Small intestine (tissue), 7 donors: Measurements from ENCODE around the gene ANKRD55. TPM values are rescaled to one million over a fixed set of nuclear protein-coding genes. Genes with fewer than 3 reads are reported as not detected.

Experiments
- DNase-seq, 2 donors: peaks; one replicate each; pipeline versions ENCODE4 v3.0.0 to v3.0.0-alpha.2; 2013
- FAIRE-seq: peaks from 2 replicates; lab custom pipeline; 2012; peaks lifted over from hg19 to GRCh38; lab: Jason Lieb, UNC
- H3K27ac ChIP-seq, 3 donors: one replicate each; pipeline ENCODE4 v1.5.1; 2013; ENCODE audit warnings: low read length in 2 of 3, mild to moderate bottlenecking in 2 of 3, control low read depth in 1 of 3, inconsistent platforms in 1 of 3, low read depth in 1 of 3, moderate library complexity in 1 of 3
- H3K27me3 ChIP-seq, 3 donors: one replicate each; pipeline ENCODE4 v1.6.1; 2013; ENCODE audit warnings: low read length in 3 of 3, inconsistent platforms in 1 of 3; ENCODE audit not compliant: control insufficient read depth in 3 of 3, insufficient read depth in 3 of 3
- H3K36me3 ChIP-seq, 3 donors: one replicate each; pipeline ENCODE4 v1.6.1; 2013; ENCODE audit warnings: low read length in 3 of 3, inconsistent platforms in 1 of 3, low read depth in 1 of 3, mild to moderate bottlenecking in 1 of 3, moderate library complexity in 1 of 3; ENCODE audit not compliant: control insufficient read depth in 3 of 3, insufficient read depth in 2 of 3
- H3K4me1 ChIP-seq, 3 donors: one replicate each; pipeline ENCODE4 v1.6.1; 2013; ENCODE audit warnings: low read length in 2 of 3, inconsistent platforms in 1 of 3, low read depth in 1 of 3, mild to moderate bottlenecking in 1 of 3, moderate library complexity in 1 of 3; ENCODE audit not compliant: control insufficient read depth in 3 of 3, insufficient read depth in 2 of 3
- H3K4me3 ChIP-seq, 3 donors: one replicate each; pipeline ENCODE4 v1.5.1; 2013; ENCODE audit warnings: low read length in 3 of 3, control low read depth in 1 of 3, inconsistent platforms in 1 of 3, low read depth in 1 of 3, mild to moderate bottlenecking in 1 of 3, moderate library complexity in 1 of 3
- H3K9me3 ChIP-seq, 2 donors: one replicate each; pipeline ENCODE4 v1.6.1; 2013; ENCODE audit warnings: low read depth in 1 of 2, low read length in 1 of 2; ENCODE audit not compliant: control insufficient read depth in 2 of 2, insufficient read depth in 1 of 2
- WGBS, 3 donors: extraction: QIAGEN DNeasy Blood & Tissue Kit; methylation state at CpG; one replicate each; pipeline ENCODE4 v1.1.7; 2013; 5-methylcytosine and 5-hydroxymethylcytosine counted together
- polyA plus RNA-seq, 4 donors: library from polyadenylated mRNA; stranded (reverse) in 3 of 4; unstranded in 1 of 4; fragments of 200-250 nt in 3 of 4; fragments of 120-200 nt in 1 of 4; gene quantifications; one replicate each; pipeline versions ENCODE4 v1.2.1 to v1.2.3, GENCODE V29; 2013
- donor health status: healthy with polysubstance abuse.
- donor health status: control.
- donor health status: control.
- donor health status: Bipolar disorder and iron deficiency.
- donor health status: healthy.

ANKRD55 gene
- polyA plus RNA-seq, 4 donors: 0.10 to 0.13 TPM; not detected in 2

DNA sequence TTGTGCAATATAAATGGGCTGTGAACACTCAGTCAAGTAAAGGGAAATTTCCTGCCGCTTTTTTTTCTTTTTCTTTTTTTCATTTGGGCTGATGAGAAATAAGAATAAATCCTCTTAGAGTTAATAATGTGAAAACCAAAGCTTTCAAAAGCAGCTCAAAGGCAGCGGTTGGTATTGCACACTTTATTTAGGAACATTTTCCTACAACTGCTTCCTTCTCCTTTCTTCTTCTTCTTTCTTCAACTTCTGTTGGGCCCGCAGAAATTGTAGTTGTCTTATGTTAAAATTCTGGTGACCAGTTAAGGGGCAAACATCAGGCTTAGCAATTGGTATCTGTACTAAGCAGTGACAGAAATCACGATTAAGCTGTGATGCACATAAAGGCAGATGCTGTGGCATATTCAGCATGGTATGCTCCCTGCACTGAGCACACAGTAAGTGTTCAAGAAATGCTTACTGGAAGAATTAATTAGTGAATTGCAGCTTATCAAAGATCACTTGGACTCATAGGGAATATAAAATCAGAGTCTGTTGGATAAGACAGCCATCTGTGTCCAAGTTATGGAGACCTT, 85.4 kb downstream of the ANKRD55 start:
- no peak for DNase-seq
- Histone ChIP-seq H3K4me1 (peaks cover 0 to 7% (median 0%) of the 10 kb centered on the region in 3 donors), H3K27ac (peak overlapping the region in 1 of 3 donors; percentile 75), H3K9me3 (no peaks in the 10 kb centered on the region), H3K27me3 (no peaks in the 10 kb centered on the region), H3K36me3 (no peaks in the 10 kb centered on the region), H3K4me3 (no peak overlapping the region)
- no peak for FAIRE-seq
- 78 to 88% (median 86%) methylated on average over 4 of the region's 4 CpGs for WGBS, 3 donors

GRCh38 chr5:56147106-56147505, 86.0 kb downstream of the ANKRD55 start:
- FAIRE-seq: no peak
- no peak overlapping the region for H3K27ac ChIP-seq
- H3K27me3 ChIP-seq: no peaks in the 10 kb centered on the region

GRCh38 chr5:56146674-56147073, 86.5 kb downstream of the ANKRD55 start:
- Histone ChIP-seq H3K4me1 (peaks cover 0 to 7% (median 0%) of the 10 kb centered on the region in 3 donors), H3K36me3 (no peaks in the 10 kb centered on the region), H3K27me3 (no peaks in the 10 kb centered on the region), H3K27ac (no peak overlapping the region), H3K9me3 (no peaks in the 10 kb centered on the region), H3K4me3 (no peak overlapping the region)
- no peak for DNase-seq
- 85 to 94% (median 85%) methylated on average over 4 of the region's 4 CpGs for WGBS, 3 donors
- no peak for FAIRE-seq

More at GRCh38 chr5:56147106-56147505, 86.0 kb downstream of the ANKRD55 start:
- no peak overlapping the region for H3K4me3 ChIP-seq
- no peak for DNase-seq
- H3K4me1 ChIP-seq: peaks cover 0 to 7% (median 0%) of the 10 kb centered on the region in 3 donors
- no peaks in the 10 kb centered on the region for H3K9me3 ChIP-seq
- H3K36me3 ChIP-seq: no peaks in the 10 kb centered on the region

DNA sequence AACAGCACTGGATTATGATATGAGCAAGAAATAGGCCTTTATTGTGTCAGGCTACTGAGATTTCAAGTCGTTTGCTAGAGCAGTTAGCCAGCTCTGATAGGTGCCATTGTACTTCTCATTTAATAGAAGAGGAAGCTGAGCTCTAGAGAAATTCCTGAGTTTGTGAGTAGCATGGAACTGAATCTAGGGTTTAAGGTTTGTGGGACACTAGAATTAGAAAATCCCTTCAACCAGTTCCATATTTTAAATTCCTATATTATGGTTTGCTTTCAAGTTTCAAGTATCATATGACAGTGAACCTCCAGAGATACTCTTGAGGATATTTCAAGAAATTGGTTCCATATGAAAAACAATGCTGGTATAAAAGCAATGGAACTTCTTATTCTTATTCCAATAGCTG, 87.6 kb downstream of the ANKRD55 start:
- WGBS, 3 donors: 41 to 63% (median 45%) methylated on average over 1 of the region's 1 CpG
- Histone ChIP-seq H3K4me1 (peaks cover 0 to 7% (median 0%) of the 10 kb centered on the region in 3 donors), H3K4me3 (no peak overlapping the region), H3K36me3 (no peaks in the 10 kb centered on the region), H3K9me3 (no peaks in the 10 kb centered on the region), H3K27ac (no peak overlapping the region), H3K27me3 (no peaks in the 10 kb centered on the region)
- no peak for FAIRE-seq
- no peak for DNase-seq

DNA sequence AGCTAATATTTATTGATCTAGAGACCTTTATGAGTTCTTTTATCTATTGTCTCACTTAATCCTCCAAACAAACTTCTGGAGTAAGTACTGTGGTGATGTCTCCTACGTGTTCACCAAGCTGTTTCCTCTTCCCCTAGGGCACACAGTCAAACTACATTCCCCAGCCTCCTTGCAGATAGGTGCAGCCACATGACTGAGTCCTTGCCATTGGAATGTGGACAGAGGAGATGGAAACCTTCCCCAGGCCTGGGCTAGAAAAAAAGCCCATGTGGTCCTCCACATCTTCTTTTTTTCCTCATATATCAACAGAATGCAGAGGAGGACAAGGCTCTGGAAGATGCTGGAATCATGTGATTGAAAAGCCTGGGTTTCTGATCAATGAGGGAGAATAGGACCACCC, 88.0 kb downstream of the ANKRD55 start:
- no peaks in the 10 kb centered on the region for H3K27me3 ChIP-seq
- FAIRE-seq: no peak
- no peaks in the 10 kb centered on the region for H3K9me3 ChIP-seq
- no peak overlapping the region for H3K27ac ChIP-seq
- 60 to 72% (median 62%) methylated on average over 1 of the region's 1 CpG for WGBS, 3 donors
- no peaks in the 10 kb centered on the region for H3K36me3 ChIP-seq
- DNase-seq: no peak
- H3K4me1 ChIP-seq: peaks cover 0 to 7% (median 0%) of the 10 kb centered on the region in 3 donors
- H3K4me3 ChIP-seq: no peak overlapping the region

- Histone ChIP-seq H3K36me3 (no peaks in the 10 kb centered on the region), H3K27ac (no peak overlapping the region), H3K4me1 (peaks cover 0 to 7% (median 0%) of the 10 kb centered on the region in 3 donors), H3K9me3 (no peaks in the 10 kb centered on the region), H3K27me3 (no peaks in the 10 kb centered on the region), H3K4me3 (no peak overlapping the region)
- WGBS, 3 donors: 84 to 96% (median 89%) methylated on average over 1 of the region's 1 CpG
- FAIRE-seq (no peak), DNase-seq (no peak)
Measured at GRCh38 chr5:56144211-56144610, 88.9 kb downstream of the ANKRD55 start.

- H3K4me3 ChIP-seq: no peak overlapping the region
- H3K9me3 ChIP-seq: no peaks in the 10 kb centered on the region
- 69 to 82% (median 77%) methylated on average over 2 of the region's 2 CpGs for WGBS, 3 donors
- FAIRE-seq (no peak), DNase-seq (no peak)
- peaks cover 0 to 7% (median 0%) of the 10 kb centered on the region in 3 donors for H3K4me1 ChIP-seq
- H3K36me3 ChIP-seq: no peaks in the 10 kb centered on the region
- H3K27me3 ChIP-seq: no peaks in the 10 kb centered on the region
- H3K27ac ChIP-seq: peak overlapping the region in 1 of 3 donors; percentile 41
Measured at GRCh38 chr5:56143373-56143714, 89.8 kb downstream of the ANKRD55 start.

GRCh38 chr5:56142614-56143372, 90.3 kb downstream of the ANKRD55 start:
- DNase-seq: no peak
- WGBS, 3 donors: 22 to 64% (median 35%) methylated on average over 5 of the region's 5 CpGs
- H3K9me3 ChIP-seq: no peaks in the 10 kb centered on the region
- no peak overlapping the region for H3K4me3 ChIP-seq
- FAIRE-seq: no peak
- H3K4me1 ChIP-seq: peaks cover 0 to 7% (median 0%) of the 10 kb centered on the region in 3 donors
- H3K27me3 ChIP-seq: no peaks in the 10 kb centered on the region
- no peaks in the 10 kb centered on the region for H3K36me3 ChIP-seq
- peak overlapping the region in 1 of 3 donors; percentile 60 for H3K27ac ChIP-seq
